IMR-90 (cell line): ENCODE results near the gene MSL3B.

Experiments
- ATAC-seq: fragments of 200-7000 bp; cut with Tn5 transposase; 2 replicates; pipeline ENCODE4 v1.9.1; 2020; ENCODE audit warnings: low read depth, mild to moderate bottlenecking, moderate library complexity
- BruUV-seq: library from RNA; stranded (reverse); fragments of 400-500 nt; replicated peaks from 2 replicates; lab custom pipeline; 2021; lab: Mats Ljungman, UMichigan
- CTCF ChIA-PET: fragments of 300-600 bp; formaldehyde crosslinking; extraction: SDS; loops from one replicate; lab custom pipeline; 2021; ENCODE audit warnings: antibody characterized with exemption; lab: Yijun Ruan, JAX
- POLR2A ChIA-PET: fragments of 300-600 bp; sonication (Branson Sonifier 250); formaldehyde crosslinking; loops from one replicate; lab custom pipeline; 2022; ENCODE audit warnings: antibody characterized with exemption; ENCODE audit not compliant: unreplicated experiment; lab: Charles Lee
- DNase-seq: peaks from one replicate; pipeline ENCODE4 v3.0.0; 2013
- H2AFZ ChIP-seq: replicated peaks from 2 replicates; pipeline ENCODE3; 2013; ENCODE audit warnings: low read length, mild to moderate bottlenecking; ENCODE audit not compliant: poor library complexity
- H2AK5ac ChIP-seq: 2 replicates; pipeline ENCODE4 v1.6.1; 2013; ENCODE audit warnings: low read depth, low read length, inconsistent platforms
- H2AK9ac ChIP-seq: replicated peaks from 2 replicates; pipeline ENCODE3; 2013; ENCODE audit warnings: mild to moderate bottlenecking, low read depth, low read length, moderate library complexity; ENCODE audit not compliant: poor library complexity
- H2BK120ac ChIP-seq: 2 replicates; pipeline ENCODE4 v1.6.1; 2013; ENCODE audit warnings: low read depth, low read length, inconsistent platforms
- H2BK15ac ChIP-seq: 3 replicates; pipeline ENCODE4 v1.6.1; 2013; ENCODE audit warnings: low read depth, low read length, inconsistent platforms
- H2BK20ac ChIP-seq: 2 replicates; pipeline ENCODE4 v1.6.1; 2013; ENCODE audit warnings: low read depth, mild to moderate bottlenecking, inconsistent platforms, low read length, moderate library complexity
- H2BK5ac ChIP-seq: 2 replicates; pipeline ENCODE4 v1.6.1; 2013; ENCODE audit warnings: mild to moderate bottlenecking, low read depth, low read length, inconsistent platforms; ENCODE audit not compliant: poor library complexity, severe bottlenecking
- H3K14ac ChIP-seq: replicated peaks from 2 replicates; pipeline ENCODE4 v1.6.1; 2013; ENCODE audit warnings: low read depth, low read length, inconsistent platforms
- H3K18ac ChIP-seq: 2 replicates; pipeline ENCODE4 v1.6.1; 2013; ENCODE audit warnings: low read depth, low read length, control low read depth
- H3K23ac ChIP-seq: 2 replicates; pipeline ENCODE4 v1.6.1; 2013; ENCODE audit warnings: low read depth, low read length, inconsistent platforms
- H3K27ac ChIP-seq: 2 replicates; pipeline ENCODE4 v1.5.1; 2013; ENCODE audit warnings: mild to moderate bottlenecking, control low read depth, low read length; ENCODE audit not compliant: insufficient read depth
- H3K27me3 ChIP-seq: 2 replicates; pipeline ENCODE4 v1.6.1; 2013; ENCODE audit warnings: low read length; ENCODE audit not compliant: control insufficient read depth, insufficient read depth
- H3K36me3 ChIP-seq: 2 replicates; pipeline ENCODE4 v1.6.1; 2013; ENCODE audit warnings: low read length, mixed read lengths; ENCODE audit not compliant: control insufficient read depth, insufficient read depth
- H3K4ac ChIP-seq: 2 replicates; pipeline ENCODE4 v1.6.1; 2013; ENCODE audit warnings: low read depth, low read length, inconsistent platforms
- H3K4me1 ChIP-seq: 2 replicates; pipeline ENCODE4 v1.6.1; 2013; ENCODE audit warnings: low read length, mixed read lengths; ENCODE audit not compliant: control insufficient read depth, insufficient read depth
- H3K4me2 ChIP-seq: 2 replicates; pipeline ENCODE4 v1.6.1; 2013; ENCODE audit warnings: low read depth, mild to moderate bottlenecking, control low read depth, low read length, moderate library complexity
- H3K4me3 ChIP-seq: 2 replicates; pipeline ENCODE4 v1.5.1; 2013; ENCODE audit warnings: low read depth, mild to moderate bottlenecking, control low read depth, low read length, moderate library complexity; ENCODE audit not compliant: insufficient read depth
- H3K56ac ChIP-seq: 2 replicates; pipeline ENCODE4 v1.6.1; 2013; ENCODE audit warnings: low read length, inconsistent platforms; ENCODE audit not compliant: insufficient read depth; ENCODE audit errors: extremely low read depth
- H3K79me1 ChIP-seq, 2 experiments: 2 replicates each; pipeline ENCODE4 v1.6.1; 2013; ENCODE audit warnings: low read length in 2 of 2, inconsistent platforms in 1 of 2, low read depth in 1 of 2
- H3K9ac ChIP-seq: 2 replicates; pipeline ENCODE4 v1.6.1; 2013; ENCODE audit warnings: low read depth, low read length, control low read depth
- H3K9me1 ChIP-seq: 2 replicates; pipeline ENCODE4 v1.6.1; 2013; ENCODE audit warnings: low read length, inconsistent platforms; ENCODE audit not compliant: insufficient read depth
- H3K9me3 ChIP-seq: 2 replicates; pipeline ENCODE4 v1.6.1; 2013; ENCODE audit warnings: low read length; ENCODE audit not compliant: control insufficient read depth, insufficient read depth
- H4K20me1 ChIP-seq: 2 replicates; pipeline ENCODE4 v1.6.1; 2013; ENCODE audit warnings: low read length, inconsistent platforms; ENCODE audit not compliant: insufficient read depth
- H4K5ac ChIP-seq: 2 replicates; pipeline ENCODE4 v1.6.1; 2013; ENCODE audit warnings: mild to moderate bottlenecking, low read depth, low read length, control low read depth
- H4K8ac ChIP-seq, 2 experiments: 2 replicates each; pipeline ENCODE4 v1.6.1; 2013; ENCODE audit warnings: low read depth in 2 of 2, low read length in 2 of 2, control low read depth in 1 of 2, inconsistent platforms in 1 of 2
- H4K91ac ChIP-seq: 2 replicates; pipeline ENCODE4 v1.6.1; 2013; ENCODE audit warnings: low read depth, low read length, inconsistent platforms; ENCODE audit not compliant: insufficient read depth
- CEBPB ChIP-seq: IDR thresholded peaks from 2 replicates; pipeline ENCODE4 v1.6.1; 2012; ENCODE audit warnings: low read depth, low read length, improper control_type of control experiment
- FOS ChIP-seq: fragments of 150-350 bp; IDR thresholded peaks from 2 replicates; pipeline ENCODE4 v1.6.1; 2016; ENCODE audit warnings: low read depth, low read length
- MXI1 ChIP-seq: IDR thresholded peaks from 2 replicates; pipeline ENCODE4 v1.6.1; 2012; ENCODE audit warnings: low read depth, mild to moderate bottlenecking, low read length, moderate library complexity, borderline replicate concordance
- POLR2A ChIP-seq: IDR thresholded peaks from 2 replicates; pipeline ENCODE4 v1.6.1; 2012; ENCODE audit warnings: mild to moderate bottlenecking, low read depth, low read length
- RAD21 ChIP-seq: IDR thresholded peaks from 2 replicates; pipeline ENCODE4 v1.6.1; 2012; ENCODE audit warnings: low read length, improper control_type of control experiment
- RCOR1 ChIP-seq: IDR thresholded peaks from 2 replicates; pipeline ENCODE4 v1.6.1; 2012; ENCODE audit warnings: mild to moderate bottlenecking, low read length, improper control_type of control experiment; ENCODE audit not compliant: insufficient replicate concordance
- WGBS, 2 experiments: methylation state at CpG; one replicate each; pipeline versions ENCODE4 v1.1.5 to v1.1.7; 2013; ENCODE audit warnings: missing lambda C conversion rate in 2 of 2; ENCODE audit not compliant: insufficient read length in 1 of 2; ENCODE audit errors: extremely low coverage in 2 of 2; 5-methylcytosine and 5-hydroxymethylcytosine counted together
- dilution Hi-C: fragments of 300-500 bp; cut with HindIII; formaldehyde crosslinking; loops from one replicate; pipeline ENCODE4 v1.14.3; 2018; ENCODE audit warnings: low sequenced_read_pairs; ENCODE audit not compliant: unreplicated experiment
- in situ Hi-C: fragments of 300-500 bp; cut with MboI; formaldehyde crosslinking; loops from 3 replicates; pipeline ENCODE4 v1.14.3; 2019; ENCODE audit warnings: low sequenced_read_pairs, inconsistent platforms, mixed read lengths
- intact Hi-C: fragments of 100-400 bp; cut with micrococcal nuclease; formaldehyde crosslinking; loops from 2 replicates; pipeline ENCODE4 v1.10.0; 2022

The MSL3B gene

DNA sequence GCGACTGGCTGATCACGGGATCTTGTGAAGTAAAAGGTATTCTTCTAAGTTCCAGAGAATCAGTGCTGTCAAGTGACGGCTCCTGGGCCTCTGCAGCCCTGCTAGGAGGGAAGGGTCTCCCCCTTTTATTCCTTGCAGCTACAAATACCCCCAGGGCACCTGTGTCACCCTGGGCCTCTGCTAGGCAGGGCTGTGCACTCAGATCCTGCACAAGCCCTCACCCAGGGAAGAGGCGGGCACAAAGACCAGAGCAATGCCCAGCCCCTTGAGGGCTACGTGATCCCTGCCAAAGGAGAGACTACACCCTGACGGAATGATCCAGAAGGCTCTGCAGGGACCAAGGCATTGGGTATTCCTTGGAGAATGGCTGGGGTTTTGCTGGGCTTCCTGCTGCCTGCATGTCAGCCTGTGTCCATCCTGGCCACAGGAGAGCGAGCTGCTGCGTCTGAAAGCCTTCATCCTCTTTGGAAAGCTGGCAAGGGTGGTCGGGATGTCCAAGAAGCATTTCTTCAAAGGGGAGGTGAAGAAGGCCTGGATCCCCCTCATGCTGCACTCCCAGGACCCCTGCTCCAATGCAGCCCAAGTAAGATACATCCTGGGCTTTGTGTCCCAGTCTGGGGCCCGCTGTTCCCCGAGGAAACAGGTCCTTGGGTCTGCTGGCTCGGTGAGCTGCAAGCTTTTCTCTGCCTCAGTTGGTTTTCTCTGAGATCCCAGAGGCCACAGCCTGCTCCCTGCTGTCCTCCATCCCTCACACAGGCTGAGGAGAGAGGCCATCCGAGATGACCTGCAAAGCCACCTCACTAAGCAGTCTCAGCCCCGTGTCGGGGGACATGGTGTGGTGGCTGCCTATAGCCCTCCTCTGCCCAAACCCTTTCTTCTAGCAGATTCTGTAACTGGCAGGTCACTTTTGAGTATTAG is 38.7 kb downstream of the MSL3B start (continued):
- TF ChIP-seq MXI1 (no peak), POLR2A (no peak)

DNA sequence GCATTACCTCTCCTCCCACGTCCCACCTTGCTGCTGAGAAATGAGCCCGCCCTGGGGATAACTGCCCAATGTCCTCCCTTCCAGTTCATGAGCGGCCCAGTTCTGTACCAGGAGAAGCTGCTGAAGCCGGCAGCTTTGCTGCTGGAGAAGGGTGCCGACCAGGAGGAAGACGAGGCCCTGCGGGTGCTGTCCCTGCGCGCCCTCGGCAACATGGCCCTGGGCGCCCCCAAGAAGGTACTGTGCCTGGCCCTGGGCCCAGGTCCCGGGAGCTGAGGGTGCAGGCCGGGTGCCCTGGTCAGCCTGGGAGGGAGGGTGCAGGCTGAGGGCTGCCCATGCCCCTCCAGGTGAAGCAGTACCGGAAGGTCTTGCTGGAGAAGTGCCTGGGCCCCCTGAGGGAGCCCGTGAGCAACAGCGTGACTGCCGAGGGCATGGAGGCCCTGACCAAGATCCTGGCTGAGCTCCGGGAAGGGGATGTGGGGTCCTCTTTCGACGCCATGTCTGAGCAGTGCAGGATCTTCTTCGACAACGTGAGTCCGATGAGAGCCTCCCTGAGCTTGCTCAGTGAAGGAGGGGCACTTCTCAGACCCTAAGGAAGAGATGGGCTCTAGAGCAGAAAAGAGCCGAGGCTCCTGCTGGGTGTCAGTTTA is 39.5 kb downstream of the MSL3B start:
- dilution Hi-C loops: no loop called here
- H3K23ac ChIP-seq: no peak overlapping the region
- no peak overlapping the region for H4K8ac ChIP-seq

More for the DNA sequence above, 39.5 kb downstream of the MSL3B start:
- ATAC-seq: no peak
- H2AFZ ChIP-seq: peak overlapping the region; percentile 62
- no TSS peak for BruUV-seq
- no peak overlapping the region for H4K5ac ChIP-seq
- H2BK20ac ChIP-seq: no peak overlapping the region
- POLR2A ChIA-PET: no interaction called here
- H4K91ac ChIP-seq: no peak overlapping the region
- no peaks in the 10 kb centered on the region for H3K9me1 ChIP-seq
- H2BK5ac ChIP-seq: no peak overlapping the region
- H3K18ac ChIP-seq: no peak overlapping the region
- H2BK15ac ChIP-seq: no peak overlapping the region
- H3K27me3 ChIP-seq: peaks cover 2% of the 10 kb centered on the region
- WGBS, 2 experiments: 67% methylated on average over 11 of the region's 24 CpGs; no CpG with 5 or more reads in 1 of the 2 experiments
- in situ Hi-C loops (loop anchor here (25.0 kb wide), 1 partner anchor 366 kb away; no protein-coding TSS in a partner anchor), intact Hi-C loops (no loop called here)
- H3K14ac ChIP-seq: no peak overlapping the region
- no peak overlapping the region for H2AK5ac ChIP-seq
- no peak overlapping the region for H3K4me2 ChIP-seq
- H4K20me1 ChIP-seq: no peaks in the 10 kb centered on the region
- no peaks in the 10 kb centered on the region for H3K9me3 ChIP-seq
- H2AK9ac ChIP-seq: no peak overlapping the region
- peaks cover 3% of the 10 kb centered on the region for H3K4me1 ChIP-seq
- no peak overlapping the region for H3K4ac ChIP-seq
- H2BK120ac ChIP-seq: no peak overlapping the region
- CTCF ChIA-PET: no interaction called here
- H3K79me1 ChIP-seq: peaks cover 0 to 8% of the 10 kb centered on the region in 2 experiments; a peak in 2 of 4 replicates
- no peaks in the 10 kb centered on the region for H3K36me3 ChIP-seq
- no peak for DNase-seq
- TF ChIP-seq RCOR1 (no peak), RAD21 (no peak), FOS (no peak), CEBPB (no peak)
- H3K27ac ChIP-seq: no peak overlapping the region
- no peak overlapping the region for H3K9ac ChIP-seq
- no peak overlapping the region for H3K4me3 ChIP-seq
- no peak overlapping the region for H3K56ac ChIP-seq
